Progenitor cell of endocrine pancreas (in vitro differentiated cells): Measurements from ENCODE around the gene ZFX. TPM values are rescaled to one million over a fixed set of nuclear protein-coding genes. Genes with fewer than 3 reads are reported as not detected.

Experiments used
- DNase-seq: peaks from one replicate; pipeline ENCODE4 v3.0.0; 2021; ENCODE audit warnings: low spot score; ENCODE audit not compliant: unreplicated experiment
- H3K27ac Mint-ChIP-seq: 2 replicates; pipeline ENCODE4 v1.8.0; 2021; ENCODE audit warnings: mild to moderate bottlenecking, moderate library complexity, mixed read lengths
- H3K27me3 Mint-ChIP-seq: 2 replicates; pipeline ENCODE4 v1.8.0; 2021; ENCODE audit warnings: mixed read lengths
- H3K36me3 Mint-ChIP-seq: 2 replicates; pipeline ENCODE4 v1.8.0; 2022; ENCODE audit warnings: mixed read lengths; ENCODE audit not compliant: insufficient read depth
- H3K4me1 Mint-ChIP-seq: 2 replicates; pipeline ENCODE4 v1.8.0; 2021; ENCODE audit warnings: low read depth, mixed read lengths
- H3K4me3 Mint-ChIP-seq: 2 replicates; pipeline ENCODE4 v1.8.0; 2021; ENCODE audit warnings: low read depth, mild to moderate bottlenecking, moderate library complexity, mixed read lengths
- H3K9me3 Mint-ChIP-seq: 2 replicates; pipeline ENCODE4 v1.8.0; 2021; ENCODE audit warnings: low read depth, mixed read lengths
- CTCF ChIP-seq: fragments of 200-600 bp; sonication (generic); IDR thresholded peaks from one replicate; pipeline ENCODE4 v1.5.0; 2021; ENCODE audit warnings: antibody characterized with exemption, mild to moderate bottlenecking; ENCODE audit not compliant: unreplicated experiment
- total RNA-seq: library from RNA; stranded (reverse); gene quantifications from 2 replicates; pipeline ENCODE4 v1.2.1, GENCODE V29; 2021

Gene ZFX
- total RNA-seq, 1 donor from 2014 or later: 113 TPM

GRCh38 chrX:24208496-24209240 lies 59.1 kb downstream of the ZFX start:
- no peak overlapping the region for H3K27ac Mint-ChIP-seq
- peaks cover 21% of the 10 kb centered on the region for H3K36me3 Mint-ChIP-seq
- H3K9me3 Mint-ChIP-seq: no peaks in the 10 kb centered on the region
- no peak for DNase-seq
- H3K4me3 Mint-ChIP-seq: no peak overlapping the region
- no peaks in the 10 kb centered on the region for H3K27me3 Mint-ChIP-seq
- no peak for TF ChIP-seq CTCF
- H3K4me1 Mint-ChIP-seq: peaks cover 3% of the 10 kb centered on the region

GRCh38 chrX:24210190-24210589 lies 60.7 kb downstream of the ZFX start:
- no peak overlapping the region for H3K27ac Mint-ChIP-seq

GRCh38 chrX:24214568-24214967 lies 65.0 kb downstream of the ZFX start:
- Mint-ChIP-seq H3K4me1 (peaks cover 11% of the 10 kb centered on the region), H3K27ac (no peak overlapping the region), H3K27me3 (no peaks in the 10 kb centered on the region), H3K36me3 (peaks cover 25% of the 10 kb centered on the region), H3K9me3 (peaks cover 3% of the 10 kb centered on the region), H3K4me3 (no peak overlapping the region)
- TF ChIP-seq CTCF: no peak
- no peak for DNase-seq

More at GRCh38 chrX:24210190-24210589, 60.7 kb downstream of the ZFX start:
- no peaks in the 10 kb centered on the region for H3K27me3 Mint-ChIP-seq
- no peak for DNase-seq
- peaks cover 2% of the 10 kb centered on the region for H3K4me1 Mint-ChIP-seq
- H3K36me3 Mint-ChIP-seq: peaks cover 26% of the 10 kb centered on the region
- no peak for TF ChIP-seq CTCF
- H3K9me3 Mint-ChIP-seq: no peaks in the 10 kb centered on the region
- H3K4me3 Mint-ChIP-seq: no peak overlapping the region

GRCh38 chrX:24215272-24215671 lies 65.7 kb downstream of the ZFX start:
- Mint-ChIP-seq H3K27ac (no peak overlapping the region), H3K36me3 (peaks cover 20% of the 10 kb centered on the region), H3K9me3 (peaks cover 3% of the 10 kb centered on the region), H3K27me3 (no peaks in the 10 kb centered on the region), H3K4me1 (peaks cover 11% of the 10 kb centered on the region), H3K4me3 (no peak overlapping the region)
- DNase-seq: no peak
- TF ChIP-seq CTCF: no peak

GRCh38 chrX:24216037-24216436 lies 66.5 kb downstream of the ZFX start:
- no peaks in the 10 kb centered on the region for H3K27me3 Mint-ChIP-seq
- no peak for DNase-seq

More at GRCh38 chrX:24216037-24216436, 66.5 kb downstream of the ZFX start:
- no peak for TF ChIP-seq CTCF
- peaks cover 17% of the 10 kb centered on the region for H3K36me3 Mint-ChIP-seq
- peak overlapping the region; percentile 67 for H3K27ac Mint-ChIP-seq
- peaks cover 3% of the 10 kb centered on the region for H3K9me3 Mint-ChIP-seq
- no peak overlapping the region for H3K4me3 Mint-ChIP-seq
- peaks cover 11% of the 10 kb centered on the region for H3K4me1 Mint-ChIP-seq
